ENCODE measurements around the gene CABP4.

Gene CABP4

GRCh38 chr11:67435727-67436458 lies 19.3 kb upstream of the CABP4 start:
- no peak for DNase-seq (ENCODE audit: low read depth)

DNA sequence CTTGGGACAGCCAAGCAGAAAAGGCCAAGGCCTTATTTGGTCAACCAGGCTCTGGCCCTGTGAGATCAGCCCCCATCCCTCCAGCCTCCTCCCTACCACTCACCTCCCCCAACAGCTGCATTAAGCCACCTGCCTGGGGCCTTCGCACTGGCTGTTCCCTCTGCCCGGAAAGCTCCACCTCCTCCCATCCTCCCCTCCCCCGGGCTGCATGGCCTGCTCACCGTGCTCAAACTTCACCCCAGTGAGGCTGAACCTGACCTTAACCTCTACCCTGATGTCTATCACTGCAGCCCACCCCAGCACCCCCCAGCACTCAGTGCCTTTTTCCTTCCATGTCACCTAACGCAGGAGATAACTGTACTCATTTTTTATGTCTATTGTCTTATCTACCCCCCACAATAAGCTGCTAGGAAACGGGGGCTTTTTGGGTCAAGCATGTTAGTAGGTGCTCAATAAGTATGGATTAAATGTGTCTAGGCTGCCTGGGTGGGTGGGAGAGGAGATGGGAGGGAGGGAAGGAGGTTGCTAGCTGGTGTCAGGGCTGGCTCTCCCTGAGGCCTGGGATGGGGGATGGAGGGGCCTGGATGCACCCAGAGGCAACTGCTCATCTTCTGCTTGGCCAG lies 18.6 kb upstream of the CABP4 start:
- DNase-seq (ENCODE audit: low read depth) = peak; percentile 74

DNA sequence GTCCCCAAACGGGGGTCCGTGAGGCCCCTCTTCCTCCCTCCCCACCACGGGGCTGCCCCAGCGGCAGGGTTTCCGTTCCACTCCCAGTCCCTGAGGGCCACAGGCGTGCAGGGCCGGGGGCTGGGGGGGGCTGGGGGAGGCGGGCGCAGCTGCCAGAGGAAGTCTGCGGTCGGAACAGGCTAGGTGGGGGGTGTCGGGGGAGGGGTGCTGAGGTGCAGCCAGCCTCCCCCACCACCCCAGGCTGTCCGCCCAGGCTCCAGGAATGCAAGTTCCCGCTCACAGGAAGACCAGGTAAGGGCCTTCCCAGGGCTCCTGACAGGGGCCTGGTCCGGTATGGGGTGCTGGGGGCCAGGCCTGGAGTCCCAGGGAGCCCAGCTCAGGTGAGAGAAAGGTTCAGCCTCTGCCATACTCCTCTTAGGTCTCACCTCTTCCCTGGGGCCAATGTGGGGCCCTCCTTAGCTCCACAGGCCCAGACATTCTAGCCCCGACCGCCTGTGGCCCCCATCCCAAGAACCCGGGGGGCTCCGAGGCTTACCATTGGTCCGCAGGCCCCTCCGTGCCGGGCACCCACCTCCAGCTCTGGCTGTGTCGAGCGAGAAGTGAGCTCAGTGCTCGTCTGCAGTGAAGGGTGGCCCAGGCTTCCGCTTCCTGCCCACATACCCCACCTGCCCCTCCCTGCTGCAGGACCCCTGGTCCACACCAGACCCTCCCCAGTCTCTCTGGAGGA lies 17.9 kb upstream of the CABP4 start, which contains the start of gene PTPRCAP:
TSS of gene PTPRCAP (minus strand) at position 601 of the 727 bp plus-strand sequence. CDS start at position 538, 63 bp downstream.
- DNase-seq (ENCODE audit: low read depth) = peak; percentile 73

- DNase-seq (ENCODE audit: low read depth) = no peak
Measured at GRCh38 chr11:67437809-67438157, 17.4 kb upstream of the CABP4 start.

DNA sequence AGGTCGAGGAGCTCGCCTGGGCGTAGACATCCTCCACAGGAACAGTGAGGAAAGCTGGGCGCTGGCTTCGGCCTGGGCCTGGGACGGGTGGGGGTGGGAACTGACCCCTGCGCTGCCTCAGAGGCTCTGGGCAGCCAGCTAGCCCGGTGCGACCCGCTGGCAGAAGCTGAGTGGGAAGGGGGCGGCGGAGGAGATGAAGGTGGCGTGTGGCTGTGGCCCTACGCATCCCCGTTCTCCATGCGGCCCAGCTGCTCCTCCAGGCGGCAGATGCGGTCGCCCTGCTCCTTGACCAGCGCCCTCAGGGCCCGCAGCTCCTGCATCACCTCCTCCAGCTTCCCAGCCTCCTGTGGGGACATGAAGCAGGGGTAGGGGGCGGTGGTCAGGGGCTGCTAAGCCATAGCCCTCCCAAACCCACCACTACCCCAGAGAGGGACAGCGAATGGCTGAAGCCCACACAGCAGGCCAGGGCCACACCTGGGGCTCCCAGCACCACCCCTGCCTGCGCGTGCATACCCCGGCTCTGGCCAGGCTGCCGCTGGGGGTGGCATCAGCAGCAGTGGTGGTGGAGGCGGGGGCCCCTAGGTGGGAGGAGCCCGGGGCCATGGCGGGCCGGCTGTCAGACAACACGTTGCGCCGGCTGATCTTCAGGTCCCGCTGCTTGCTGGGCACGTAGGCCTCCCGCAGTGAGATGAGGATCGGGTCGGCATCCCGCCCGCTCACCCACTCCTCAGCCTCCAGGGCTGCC lies 16.8 kb upstream of the CABP4 start:
- DNase-seq (ENCODE audit: low read depth) = peak; percentile 73

DNA sequence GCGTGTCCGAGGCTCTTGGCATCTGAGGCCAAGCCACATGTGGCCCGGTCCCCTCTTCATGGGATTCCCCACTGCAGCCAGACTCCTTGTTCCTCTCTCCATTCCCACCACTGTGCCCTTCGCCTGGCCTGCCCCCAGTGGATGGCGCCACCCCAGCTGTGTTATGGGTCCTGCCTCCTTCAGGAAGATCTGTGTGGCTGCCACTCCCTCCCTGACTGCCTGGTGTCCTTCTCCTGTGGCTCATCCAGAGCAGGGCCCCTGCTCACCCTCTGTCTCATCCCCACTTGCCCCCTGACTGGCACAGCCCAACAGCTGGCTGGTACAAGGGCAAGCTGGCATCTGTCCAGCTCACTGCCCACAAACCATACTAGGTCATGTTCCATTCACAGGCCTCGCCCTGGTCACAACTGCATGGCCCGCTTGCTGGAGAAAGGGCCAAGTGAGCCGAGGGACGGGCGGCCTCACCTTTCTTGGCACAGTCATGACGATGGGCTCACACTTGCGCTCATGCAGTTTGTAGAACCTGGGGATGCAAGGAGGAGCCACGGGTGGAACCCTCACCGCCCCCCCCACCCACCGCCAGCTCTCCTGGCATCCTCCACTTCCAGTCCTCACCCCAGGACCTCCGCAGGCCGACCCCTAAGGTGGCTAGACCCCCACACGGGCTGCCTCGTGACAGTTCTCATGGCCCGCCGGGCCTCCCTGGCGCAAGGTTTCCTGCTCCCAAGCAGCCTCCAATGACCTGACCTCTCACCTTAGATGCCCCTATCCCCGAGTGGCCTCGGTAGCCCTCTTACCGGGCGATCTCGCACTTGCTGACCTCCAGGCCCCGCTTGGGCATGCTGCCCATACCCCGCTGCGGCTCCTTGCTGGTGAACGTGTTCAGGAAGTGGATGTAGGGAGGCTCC lies 15.6 kb upstream of the CABP4 start:
- no peak for DNase-seq (ENCODE audit: low read depth)

DNA sequence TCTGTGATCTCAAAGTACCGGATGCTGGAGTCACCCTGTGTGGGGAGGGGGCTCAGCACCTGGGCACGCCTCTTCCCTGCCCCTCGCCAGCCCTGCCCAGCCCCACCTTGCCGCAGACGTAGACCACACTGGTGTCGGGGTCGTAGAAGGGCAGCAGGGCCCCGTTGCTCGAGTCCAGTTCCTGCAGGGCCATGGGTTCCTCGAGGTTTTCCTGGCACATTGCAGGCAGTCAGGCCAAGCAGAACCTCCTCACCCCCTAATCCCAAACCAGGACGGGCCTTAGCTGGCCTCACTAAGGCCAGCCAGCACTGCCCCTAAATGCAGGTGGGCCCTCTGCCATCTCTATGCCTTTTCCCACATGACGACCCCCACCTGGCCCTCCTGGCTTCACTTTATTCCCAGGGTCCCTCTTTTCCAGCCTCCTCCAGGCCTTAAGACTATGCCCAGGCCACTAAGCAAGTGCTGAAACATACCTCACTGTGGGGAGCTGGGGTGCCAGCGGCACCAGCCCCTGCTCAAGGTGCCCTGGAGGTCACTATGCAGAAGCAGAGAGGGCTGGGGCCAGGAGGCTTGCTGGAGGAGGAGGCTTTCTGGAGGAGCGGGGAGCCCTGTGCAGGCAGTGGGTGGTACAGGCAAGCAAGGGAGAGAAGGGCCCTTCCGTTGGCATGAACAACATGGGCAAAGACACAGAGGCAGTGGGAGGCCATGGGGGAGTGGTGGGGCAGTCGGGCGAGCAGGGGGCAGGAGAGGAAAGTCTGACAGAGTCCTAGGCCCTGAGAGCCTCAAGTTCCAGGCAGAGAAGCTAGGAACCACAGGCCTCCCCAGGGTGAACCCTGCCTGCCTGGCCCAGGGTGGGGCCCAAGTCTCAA lies 14.7 kb upstream of the CABP4 start:
- DNase-seq (ENCODE audit: low read depth) = no peak

- no peak for DNase-seq (ENCODE audit: low read depth)
Measured at GRCh38 chr11:67441098-67441563, 14.0 kb upstream of the CABP4 start.

DNA sequence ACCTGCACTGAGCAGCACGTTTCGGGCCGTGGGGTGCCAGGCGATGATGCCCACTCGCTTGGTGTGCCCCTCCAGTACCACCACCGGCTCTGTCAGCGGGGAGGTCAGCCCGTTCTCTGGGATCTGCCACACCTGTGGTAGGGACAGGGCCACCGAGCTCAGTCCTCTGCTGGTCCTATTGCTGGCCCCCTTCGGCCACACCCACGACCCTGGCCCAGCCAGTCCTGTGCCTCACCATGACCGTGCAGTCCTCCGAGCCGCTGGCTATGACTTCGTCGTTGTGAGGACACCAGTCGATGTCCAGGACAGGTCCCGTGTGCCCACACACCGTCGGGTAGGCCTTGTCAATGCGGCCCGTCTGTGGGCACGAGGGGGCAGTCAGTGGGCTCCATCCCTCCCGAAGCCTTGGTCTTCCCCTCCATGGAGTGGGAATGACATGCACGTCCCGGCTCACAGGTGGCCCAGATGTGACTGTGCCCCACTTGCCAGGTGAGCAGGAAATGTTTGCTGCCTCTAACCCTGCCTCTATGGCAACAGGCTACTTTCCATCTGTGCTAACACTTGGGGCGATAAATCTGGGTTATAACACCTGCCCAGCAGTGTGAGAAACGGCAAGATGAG lies 13.3 kb upstream of the CABP4 start:
- no peak for DNase-seq (ENCODE audit: low read depth)

DNA sequence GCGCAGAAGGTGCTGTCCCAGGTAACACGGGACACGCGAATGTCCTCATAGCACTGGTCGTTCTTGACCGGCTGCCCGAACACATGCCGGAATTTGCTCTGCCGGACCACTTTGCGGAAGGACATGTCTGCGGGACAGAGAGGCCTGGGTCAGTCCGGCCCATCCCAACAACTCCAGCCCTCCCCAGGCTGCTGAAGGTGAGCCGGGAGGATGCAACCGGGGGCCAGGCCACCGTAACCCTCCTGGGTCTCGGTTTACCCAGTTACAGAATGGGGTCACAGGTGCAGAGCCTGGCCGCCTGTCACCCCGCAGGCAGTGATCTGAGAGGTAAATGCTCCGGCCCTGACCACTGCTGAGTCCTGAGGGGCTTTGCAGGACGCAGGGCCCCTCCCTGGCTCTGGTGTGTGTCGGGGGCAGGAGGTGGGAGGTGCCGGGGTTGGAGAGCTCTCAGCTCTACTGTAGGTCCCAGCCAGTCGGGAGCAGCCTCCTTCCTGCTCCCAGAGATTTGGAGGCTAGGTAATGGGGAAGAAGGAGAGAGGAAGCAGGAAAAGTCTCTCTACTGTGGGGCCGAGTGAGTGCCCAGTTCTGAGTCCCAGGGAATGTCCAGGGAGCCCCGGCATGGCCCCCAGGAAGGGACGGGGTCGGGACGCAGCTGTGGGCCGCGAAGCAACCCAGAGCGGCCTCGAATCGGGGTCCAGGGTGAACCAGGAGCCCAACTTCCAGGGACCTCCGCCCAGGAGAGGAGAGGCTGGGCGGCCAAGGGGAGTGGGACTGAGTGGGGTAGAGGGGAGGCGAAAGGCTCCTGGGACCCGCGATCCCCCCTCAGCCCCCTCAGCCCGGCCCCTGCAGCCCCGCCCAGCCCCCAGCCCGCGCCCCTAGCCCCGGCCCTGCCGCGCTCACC lies 12.4 kb upstream of the CABP4 start:
- no peak for DNase-seq (ENCODE audit: low read depth)

GRCh38 chr11:67445515-67445914 lies 9.6 kb upstream of the CABP4 start:
- DNase-seq (ENCODE audit: low read depth) = no peak

DNA sequence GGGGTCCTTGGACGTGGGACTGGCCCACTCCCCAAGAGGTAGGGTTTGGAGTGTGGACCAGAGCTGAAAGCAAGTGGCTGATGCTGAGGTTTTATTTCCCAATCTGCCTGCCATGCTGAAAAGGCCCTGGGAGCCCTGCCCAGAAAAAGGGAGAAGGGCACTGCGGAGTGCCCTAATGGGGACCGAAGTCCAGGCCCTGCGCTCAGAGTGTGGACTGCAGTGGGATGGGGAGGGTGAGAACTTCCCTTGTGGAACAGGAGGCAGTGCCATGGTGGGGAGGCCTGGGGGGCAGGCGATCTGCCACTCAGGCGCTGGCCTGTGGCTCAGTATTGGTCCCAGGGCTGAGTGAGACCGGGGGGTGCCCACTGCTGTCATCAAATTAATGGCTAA lies 6.9 kb upstream of the CABP4 start:
- DNase-seq (ENCODE audit: low read depth) = no peak

- no peak for DNase-seq (ENCODE audit: low read depth)
Measured at GRCh38 chr11:67449116-67449844, 5.9 kb upstream of the CABP4 start.

- DNase-seq (ENCODE audit: low read depth) = no peak
Measured at GRCh38 chr11:67450796-67451657, 4.1 kb upstream of the CABP4 start.

- no peak for DNase-seq (ENCODE audit: low read depth)
Measured at GRCh38 chr11:67451658-67451976, 3.5 kb upstream of the CABP4 start.

- no peak for DNase-seq (ENCODE audit: low read depth)
Measured at GRCh38 chr11:67452141-67452952, 2.8 kb upstream of the CABP4 start, which contains the start of gene GPR152. Gene GPR152, minus strand, starts transcription at chr11:67452729. Its CDS starts 5 bp downstream, at chr11:67452724.
